CD4-positive, CD25-positive, alpha-beta regulatory T cell (primary cell): ENCODE measurements around the gene SETD5. TPM values are rescaled to one million over a fixed set of nuclear protein-coding genes. Genes with fewer than 3 reads are reported as not detected.
A peak's percentile ranks its signal among the peaks of the same experiment; 100 is the strongest.

Experiments used
- ATAC-seq, 2 donors: fragments of 150-1000 bp; cut with Tn5 transposase; one replicate each; pipeline ENCODE4 v1.10.0; 2021; ENCODE audit warnings: low read depth in 2 of 2, moderate number of reproducible peaks in 2 of 2, moderate library complexity in 1 of 2
- DNase-seq, 3 donors: peaks; one replicate each; pipeline versions ENCODE4 v3.0.0 to v3.0.0-alpha.2; 2012 to 2022; ENCODE audit warnings: mixed read lengths in 1 of 3
- H3K27ac ChIP-seq: one replicate; pipeline ENCODE4 v1.7.0; 2013; ENCODE audit warnings: mild to moderate bottlenecking, low read length; ENCODE audit not compliant: insufficient read depth, poor library complexity, severe bottlenecking
- H3K27me3 ChIP-seq: one replicate; pipeline ENCODE4 v1.7.0; 2013; ENCODE audit warnings: low read length; ENCODE audit not compliant: control insufficient read depth, insufficient read depth
- H3K36me3 ChIP-seq: one replicate; pipeline ENCODE4 v1.7.0; 2013; ENCODE audit warnings: mild to moderate bottlenecking, low read length, moderate library complexity; ENCODE audit not compliant: control insufficient read depth, insufficient read depth
- H3K4me1 ChIP-seq: 2 replicates; pipeline ENCODE4 v1.7.0; 2013; ENCODE audit warnings: mild to moderate bottlenecking, low read length; ENCODE audit not compliant: insufficient read depth, control insufficient read depth, poor library complexity, severe bottlenecking
- H3K4me3 ChIP-seq: one replicate; pipeline ENCODE4 v1.7.0; 2013; ENCODE audit warnings: low read depth, mild to moderate bottlenecking, low read length, moderate library complexity
- H3K9me3 ChIP-seq, 2 experiments: 1 replicate in 1 of 2; 2 replicates in 1 of 2; pipeline ENCODE4 v1.7.0; 2013; ENCODE audit warnings: low read length in 2 of 2, mild to moderate bottlenecking in 1 of 2, moderate library complexity in 1 of 2; ENCODE audit not compliant: control insufficient read depth in 2 of 2
- H3K27ac Mint-ChIP-seq, 3 donors: one replicate each; pipeline ENCODE4 v1.8.0; 2020 to 2022; ENCODE audit warnings: mild to moderate bottlenecking in 3 of 3, mixed read lengths in 3 of 3, moderate library complexity in 2 of 3
- H3K27me3 Mint-ChIP-seq: one replicate; pipeline ENCODE4 v1.8.0; 2022; ENCODE audit warnings: mild to moderate bottlenecking, mixed read lengths
- H3K36me3 Mint-ChIP-seq: one replicate; pipeline ENCODE4 v1.8.0; 2020; ENCODE audit warnings: mixed read lengths
- H3K4me1 Mint-ChIP-seq, 4 donors: one replicate each; pipeline ENCODE4 v1.8.0; 2020 to 2022; ENCODE audit warnings: mixed read lengths in 4 of 4, mild to moderate bottlenecking in 1 of 4
- H3K4me3 Mint-ChIP-seq, 4 donors: one replicate each; pipeline ENCODE4 v1.8.0; 2020 to 2022; ENCODE audit warnings: mild to moderate bottlenecking in 4 of 4, mixed read lengths in 4 of 4, moderate library complexity in 3 of 4
- H3K9me3 Mint-ChIP-seq, 7 donors: one replicate each; pipeline ENCODE4 v1.8.0; 2020 to 2022; ENCODE audit warnings: mixed read lengths in 7 of 7, mild to moderate bottlenecking in 3 of 7, moderate library complexity in 2 of 7
- polyA plus RNA-seq, 4 donors: library from polyadenylated mRNA; unstranded; fragments of 300-500 nt; fragmentation: Illumina TruSeq; gene quantifications; one replicate each; pipeline ENCODE4 v1.2.3, GENCODE V29; 2021
- total RNA-seq: library from RNA; stranded (reverse); gene quantifications from one replicate; pipeline ENCODE4 v1.2.3, GENCODE V29; 2022

The SETD5 gene
- total and polyA plus RNA-seq, 5 donors from 2014 or later: 17.7 to 120 (median 26.2) TPM

- Histone ChIP-seq H3K9me3 (no peaks in the 10 kb centered on the region), H3K27me3 (no peaks in the 10 kb centered on the region), H3K4me1 (peaks cover 11% of the 10 kb centered on the region), H3K4me3 (no peak overlapping the region), H3K27ac (peak overlapping the region; percentile 76), H3K36me3 (peaks cover 73% of the 10 kb centered on the region)
- ATAC-seq: no peak
- peaks cover 45% of the 10 kb centered on the region for H3K36me3 Mint-ChIP-seq
- H3K9me3 Mint-ChIP-seq: no peaks in the 10 kb centered on the region
- H3K27me3 Mint-ChIP-seq: no peaks in the 10 kb centered on the region
- H3K4me3 Mint-ChIP-seq: no peak overlapping the region
- peak in 1 of 3 donors; percentile 36 for DNase-seq
- peaks cover 19 to 31% (median 22%) of the 10 kb centered on the region in 4 donors for H3K4me1 Mint-ChIP-seq
- peak overlapping the region; percentile 34 to 91 (median 86) for H3K27ac Mint-ChIP-seq
Measured at GRCh38 chr3:9450991-9451390, 53.6 kb downstream of the SETD5 start.

GRCh38 chr3:9452417-9452816 is 55.0 kb downstream of the SETD5 start:
- Mint-ChIP-seq H3K27ac (peak overlapping the region; percentile 86 to 91 (median 86)), H3K36me3 (peaks cover 48% of the 10 kb centered on the region), H3K27me3 (no peaks in the 10 kb centered on the region), H3K4me1 (peaks cover 19 to 31% (median 22%) of the 10 kb centered on the region in 4 donors), H3K9me3 (no peaks in the 10 kb centered on the region), H3K4me3 (peak overlapping the region; percentile 43 to 60 (median 56))
- H3K36me3 ChIP-seq: peaks cover 65% of the 10 kb centered on the region
- H3K4me1 ChIP-seq: peaks cover 11% of the 10 kb centered on the region
- no peaks in the 10 kb centered on the region for H3K27me3 ChIP-seq
- no peaks in the 10 kb centered on the region for H3K9me3 ChIP-seq
- H3K27ac ChIP-seq: peak overlapping the region; percentile 76
- DNase-seq (peak in 2 of 3 donors; percentile 32 to 70), ATAC-seq (peak in 1 of 2 donors; percentile 40)
- peak overlapping the region; percentile 51 for H3K4me3 ChIP-seq

GRCh38 chr3:9455596-9456131 is 58.2 kb downstream of the SETD5 start:
- Mint-ChIP-seq H3K36me3 (peaks cover 24% of the 10 kb centered on the region), H3K27ac (no peak overlapping the region)

GRCh38 chr3:9467451-9467850 is 70.0 kb downstream of the SETD5 start:
- peak overlapping the region; percentile 39 to 56 (median 39) for H3K27ac Mint-ChIP-seq
- no peak overlapping the region for H3K27ac ChIP-seq
- no peak for ATAC-seq

More at GRCh38 chr3:9455596-9456131, 58.2 kb downstream of the SETD5 start:
- no peak overlapping the region for H3K27ac ChIP-seq
- peaks cover 11% of the 10 kb centered on the region for H3K4me1 ChIP-seq
- H3K4me1 Mint-ChIP-seq: peaks cover 11 to 24% (median 20%) of the 10 kb centered on the region in 4 donors
- no peaks in the 10 kb centered on the region for H3K9me3 Mint-ChIP-seq
- peaks cover 51% of the 10 kb centered on the region for H3K36me3 ChIP-seq
- H3K27me3 Mint-ChIP-seq: no peaks in the 10 kb centered on the region
- H3K9me3 ChIP-seq: no peaks in the 10 kb centered on the region
- H3K27me3 ChIP-seq: no peaks in the 10 kb centered on the region
- H3K4me3 ChIP-seq: no peak overlapping the region
- DNase-seq (no peak), ATAC-seq (no peak)
- H3K4me3 Mint-ChIP-seq: no peak overlapping the region

GRCh38 chr3:9468460-9468859 is 71.0 kb downstream of the SETD5 start:
- no peaks in the 10 kb centered on the region for H3K27me3 Mint-ChIP-seq
- H3K27ac ChIP-seq: no peak overlapping the region
- H3K4me1 Mint-ChIP-seq: peaks cover 0 to 13% (median 4%) of the 10 kb centered on the region in 4 donors
- peak overlapping the region in 2 of 3 donors; percentile 47 to 61 for H3K27ac Mint-ChIP-seq
- H3K9me3 ChIP-seq: no peaks in the 10 kb centered on the region
- H3K4me1 ChIP-seq: no peaks in the 10 kb centered on the region
- peaks cover 73% of the 10 kb centered on the region for H3K36me3 Mint-ChIP-seq
- H3K9me3 Mint-ChIP-seq: no peaks in the 10 kb centered on the region
- ATAC-seq (no peak), DNase-seq (no peak)
- no peaks in the 10 kb centered on the region for H3K27me3 ChIP-seq
- peaks cover 97% of the 10 kb centered on the region for H3K36me3 ChIP-seq
- H3K4me3 ChIP-seq: no peak overlapping the region
- H3K4me3 Mint-ChIP-seq: no peak overlapping the region

More at GRCh38 chr3:9467451-9467850, 70.0 kb downstream of the SETD5 start:
- no peaks in the 10 kb centered on the region for H3K27me3 ChIP-seq
- peaks cover 94% of the 10 kb centered on the region for H3K36me3 ChIP-seq
- no peak overlapping the region for H3K4me3 ChIP-seq
- H3K27me3 Mint-ChIP-seq: no peaks in the 10 kb centered on the region
- H3K36me3 Mint-ChIP-seq: peaks cover 63% of the 10 kb centered on the region
- H3K9me3 ChIP-seq: no peaks in the 10 kb centered on the region
- H3K4me1 Mint-ChIP-seq: peaks cover 0 to 13% (median 4%) of the 10 kb centered on the region in 4 donors
- H3K4me1 ChIP-seq: no peaks in the 10 kb centered on the region
- DNase-seq: no peak
- peak overlapping the region in 1 of 4 donors; percentile 29 for H3K4me3 Mint-ChIP-seq
- H3K9me3 Mint-ChIP-seq: no peaks in the 10 kb centered on the region

GRCh38 chr3:9469986-9470385 is 72.6 kb downstream of the SETD5 start:
- Mint-ChIP-seq H3K27me3 (no peaks in the 10 kb centered on the region), H3K36me3 (peaks cover 80% of the 10 kb centered on the region), H3K4me1 (peaks cover 0 to 13% (median 4%) of the 10 kb centered on the region in 4 donors), H3K4me3 (no peak overlapping the region), H3K27ac (peak overlapping the region in 1 of 3 donors; percentile 27), H3K9me3 (no peaks in the 10 kb centered on the region)
- Histone ChIP-seq H3K27ac (no peak overlapping the region), H3K9me3 (no peaks in the 10 kb centered on the region), H3K36me3 (peaks cover 96% of the 10 kb centered on the region), H3K27me3 (no peaks in the 10 kb centered on the region), H3K4me3 (no peak overlapping the region), H3K4me1 (no peaks in the 10 kb centered on the region)
- ATAC-seq (no peak), DNase-seq (no peak)

- Mint-ChIP-seq H3K4me1 (peaks cover 0 to 5% (median 4%) of the 10 kb centered on the region in 4 donors), H3K4me3 (no peak overlapping the region), H3K36me3 (peaks cover 84% of the 10 kb centered on the region), H3K27me3 (no peaks in the 10 kb centered on the region), H3K27ac (no peak overlapping the region), H3K9me3 (no peaks in the 10 kb centered on the region)
- Histone ChIP-seq H3K27ac (no peak overlapping the region), H3K36me3 (peaks cover 96% of the 10 kb centered on the region), H3K27me3 (no peaks in the 10 kb centered on the region), H3K4me1 (no peaks in the 10 kb centered on the region), H3K9me3 (no peaks in the 10 kb centered on the region), H3K4me3 (no peak overlapping the region)
- no peak for DNase-seq
- ATAC-seq: no peak
Measured at GRCh38 chr3:9473496-9474065, 76.2 kb downstream of the SETD5 start.

- Mint-ChIP-seq H3K4me3 (no peak overlapping the region), H3K36me3 (peaks cover 83% of the 10 kb centered on the region), H3K9me3 (no peaks in the 10 kb centered on the region), H3K27ac (peak overlapping the region in 1 of 3 donors; percentile 48), H3K4me1 (peaks cover 0 to 5% (median 4%) of the 10 kb centered on the region in 4 donors), H3K27me3 (no peaks in the 10 kb centered on the region)
- Histone ChIP-seq H3K27ac (no peak overlapping the region), H3K4me3 (no peak overlapping the region), H3K9me3 (no peaks in the 10 kb centered on the region), H3K36me3 (peaks cover 95% of the 10 kb centered on the region), H3K4me1 (no peaks in the 10 kb centered on the region), H3K27me3 (no peaks in the 10 kb centered on the region)
- DNase-seq (no peak), ATAC-seq (no peak)
Measured at GRCh38 chr3:9474482-9474881, 77.1 kb downstream of the SETD5 start.
